Measurements from ENCODE around the gene ANKK1. TPM values are rescaled to one million over a fixed set of nuclear protein-coding genes. Genes with fewer than 3 reads are reported as not detected.

ANKK1 gene
- total and polyA plus RNA-seq, 2 donors (not counting 1 experiment from before 2014, with no cell fraction given) = 0.89 to 5.3 TPM

DNA sequence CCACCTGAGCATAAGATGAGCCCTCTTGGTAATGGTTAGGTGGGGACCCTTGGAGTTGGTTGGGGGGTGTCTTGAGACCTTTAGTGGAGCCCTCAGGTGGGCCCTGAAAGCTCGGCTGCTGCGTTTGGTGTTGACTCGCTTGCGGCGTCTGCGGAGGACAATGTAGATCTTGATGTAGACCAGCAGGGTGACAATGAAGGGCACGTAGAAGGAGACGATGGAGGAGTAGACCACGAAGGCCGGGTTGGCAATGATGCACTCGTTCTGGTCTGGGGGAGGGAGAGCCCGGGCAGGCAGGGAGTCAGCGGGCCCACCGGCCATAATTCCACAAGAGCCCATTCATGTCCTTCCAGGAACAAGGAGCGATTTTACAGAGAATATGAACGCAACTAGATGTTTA is 27.8 kb downstream of the ANKK1 start:
- ChIA-PET CTCF (no interaction called here), POLR2A (no interaction called here)
- Histone ChIP-seq H3K4me3 (ENCODE audit: control extremely low read depth in 1 of 5, extremely low read depth in 1 of 5, insufficient read depth in 1 of 5, low read depth in 2 of 5, low read length in 4 of 5) (no peak overlapping the region), H4K20me1 (ENCODE audit: control insufficient read depth, insufficient read depth, low read length, poor library complexity, severe bottlenecking) (no peaks in the 10 kb centered on the region), H2AFZ (ENCODE audit: insufficient read depth, low read depth, low read length, poor library complexity, severe bottlenecking) (no peak overlapping the region), H3K79me2 (ENCODE audit: control insufficient read depth, insufficient read depth, low read length) (no peaks in the 10 kb centered on the region), H3K4me1 (ENCODE audit: control insufficient read depth in 2 of 2, insufficient read depth in 2 of 2, low read length in 2 of 2) (no peaks in the 10 kb centered on the region), H3K9me3 (ENCODE audit: control extremely low read depth in 1 of 3, control insufficient read depth in 2 of 3, insufficient read depth in 1 of 3, low read length in 2 of 3) (peaks cover 0 to 3% (median 0%) of the 10 kb centered on the region in 3 donors), H3K36me3 (replicated peaks in 1 of 2; ENCODE audit: control extremely low read depth in 1 of 2, control insufficient read depth in 1 of 2, extremely low read depth in 1 of 2, insufficient read depth in 2 of 2, low read length in 1 of 2) (no peaks in the 10 kb centered on the region), H3K27ac (ENCODE audit: low read length in 2 of 2) (no peak overlapping the region), H3K4me2 (replicated peaks; ENCODE audit: low read depth, low read length, poor library complexity, severe bottlenecking) (no peak overlapping the region), H3K27me3 (replicated peaks in 1 of 4; ENCODE audit: control extremely low read depth in 1 of 4, control insufficient read depth in 3 of 4, insufficient read depth in 4 of 4, low read length in 3 of 4) (no peaks in the 10 kb centered on the region), H3K9ac (ENCODE audit: low read length) (no peak overlapping the region)
- Mint-ChIP-seq H3K4me3 (no peak overlapping the region), H3K27ac (no peak overlapping the region), H3K9me3 (ENCODE audit: insufficient read depth) (peaks cover 2% of the 10 kb centered on the region), H3K27me3 (peaks cover 7% of the 10 kb centered on the region), H3K4me1 (no peaks in the 10 kb centered on the region)
- intact Hi-C loops (cut with micrococcal nuclease) = no loop called here
- 98% methylated on average over 11 of the region's 16 CpGs for WGBS (ENCODE audit: insufficient coverage)
- ATAC-seq (ENCODE audit: low read depth) = no peak
- no peak for TF ChIP-seq EZH2 (IDR thresholded peaks at IDR 0.05; ENCODE audit: borderline replicate concordance, insufficient read depth, low read depth, low read length, poor library complexity, severe bottlenecking)
- TF ChIP-seq, protein P1, sequence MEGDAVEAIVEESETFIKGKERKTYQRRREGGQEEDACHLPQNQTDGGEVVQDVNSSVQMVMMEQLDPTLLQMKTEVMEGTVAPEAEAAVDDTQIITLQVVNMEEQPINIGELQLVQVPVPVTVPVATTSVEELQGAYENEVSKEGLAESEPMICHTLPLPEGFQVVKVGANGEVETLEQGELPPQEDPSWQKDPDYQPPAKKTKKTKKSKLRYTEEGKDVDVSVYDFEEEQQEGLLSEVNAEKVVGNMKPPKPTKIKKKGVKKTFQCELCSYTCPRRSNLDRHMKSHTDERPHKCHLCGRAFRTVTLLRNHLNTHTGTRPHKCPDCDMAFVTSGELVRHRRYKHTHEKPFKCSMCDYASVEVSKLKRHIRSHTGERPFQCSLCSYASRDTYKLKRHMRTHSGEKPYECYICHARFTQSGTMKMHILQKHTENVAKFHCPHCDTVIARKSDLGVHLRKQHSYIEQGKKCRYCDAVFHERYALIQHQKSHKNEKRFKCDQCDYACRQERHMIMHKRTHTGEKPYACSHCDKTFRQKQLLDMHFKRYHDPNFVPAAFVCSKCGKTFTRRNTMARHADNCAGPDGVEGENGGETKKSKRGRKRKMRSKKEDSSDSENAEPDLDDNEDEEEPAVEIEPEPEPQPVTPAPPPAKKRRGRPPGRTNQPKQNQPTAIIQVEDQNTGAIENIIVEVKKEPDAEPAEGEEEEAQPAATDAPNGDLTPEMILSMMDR (IDR thresholded peaks at IDR 0.05) = no peak
- DNase-seq = no peak

DNA sequence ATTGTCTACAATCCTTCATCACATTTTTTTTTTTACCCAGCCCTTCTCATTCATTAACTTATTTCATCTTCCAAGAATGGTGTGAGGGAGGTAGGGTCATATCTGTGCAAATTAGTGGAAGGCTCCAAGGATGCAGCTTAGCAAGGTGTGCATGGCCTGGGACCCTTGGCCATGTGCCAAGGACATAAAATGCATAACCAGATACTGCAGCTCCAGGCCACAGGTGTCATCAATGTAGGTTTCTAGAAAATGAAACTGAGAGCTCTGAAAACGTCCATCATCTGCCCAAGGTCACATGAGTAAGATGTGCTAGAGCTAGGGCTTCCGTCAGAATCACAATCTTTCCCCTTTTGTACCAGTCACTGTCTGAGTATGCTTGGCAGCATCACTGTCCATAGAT is 29.8 kb downstream of the ANKK1 start:
- Mint-ChIP-seq H3K27ac (no peak overlapping the region), H3K4me3 (no peak overlapping the region), H3K27me3 (peaks cover 4% of the 10 kb centered on the region), H3K9me3 (ENCODE audit: insufficient read depth) (peaks cover 2% of the 10 kb centered on the region), H3K4me1 (no peaks in the 10 kb centered on the region)
- H3K4me3 ChIP-seq (ENCODE audit: control extremely low read depth in 1 of 5, extremely low read depth in 1 of 5, insufficient read depth in 1 of 5, low read depth in 2 of 5, low read length in 4 of 5) = no peak overlapping the region
- TF ChIP-seq EZH2 (IDR thresholded peaks at IDR 0.05; ENCODE audit: borderline replicate concordance, insufficient read depth, low read depth, low read length, poor library complexity, severe bottlenecking) = no peak
- TF ChIP-seq, protein P1 (IDR thresholded peaks at IDR 0.05) = no peak
- H3K27me3 ChIP-seq (replicated peaks in 1 of 4; ENCODE audit: control extremely low read depth in 1 of 4, control insufficient read depth in 3 of 4, insufficient read depth in 4 of 4, low read length in 3 of 4) = no peaks in the 10 kb centered on the region
- CTCF ChIA-PET = no interaction called here
- no peaks in the 10 kb centered on the region for H4K20me1 ChIP-seq (ENCODE audit: control insufficient read depth, insufficient read depth, low read length, poor library complexity, severe bottlenecking)
- no peaks in the 10 kb centered on the region for H3K4me1 ChIP-seq (ENCODE audit: control insufficient read depth in 2 of 2, insufficient read depth in 2 of 2, low read length in 2 of 2)
- H3K4me2 ChIP-seq (replicated peaks; ENCODE audit: low read depth, low read length, poor library complexity, severe bottlenecking) = no peak overlapping the region
- WGBS (ENCODE audit: insufficient coverage) = 44% methylated on average over 1 of the region's 2 CpGs
- no peaks in the 10 kb centered on the region for H3K79me2 ChIP-seq (ENCODE audit: control insufficient read depth, insufficient read depth, low read length)
- H2AFZ ChIP-seq (ENCODE audit: insufficient read depth, low read depth, low read length, poor library complexity, severe bottlenecking) = no peak overlapping the region
- H3K9ac ChIP-seq (ENCODE audit: low read length) = no peak overlapping the region
- ATAC-seq (ENCODE audit: low read depth) = no peak
- POLR2A ChIA-PET = no interaction called here
- no peaks in the 10 kb centered on the region for H3K9me3 ChIP-seq (ENCODE audit: control extremely low read depth in 1 of 3, control insufficient read depth in 2 of 3, insufficient read depth in 1 of 3, low read length in 2 of 3)
- intact Hi-C loops (cut with micrococcal nuclease) = no loop called here
- DNase-seq = no peak
- H3K27ac ChIP-seq (ENCODE audit: low read length in 2 of 2) = no peak overlapping the region
- H3K36me3 ChIP-seq (replicated peaks in 1 of 2; ENCODE audit: control extremely low read depth in 1 of 2, control insufficient read depth in 1 of 2, extremely low read depth in 1 of 2, insufficient read depth in 2 of 2, low read length in 1 of 2) = no peaks in the 10 kb centered on the region

Measured in B cell (primary cell).